Measurements from ENCODE around the gene B4GALT7. TPM values are rescaled to one million over a fixed set of nuclear protein-coding genes. Genes with fewer than 3 reads are reported as not detected.

The B4GALT7 gene
- total and polyA plus RNA-seq, 2 donors: 14.3 to 29.4 TPM

GRCh38 chr5:177576169-177576568, 23.8 kb upstream of the B4GALT7 start:
- no peaks in the 10 kb centered on the region for H3K36me3 ChIP-seq (ENCODE audit: insufficient read depth)
- WGBS: 82% methylated on average over 10 of the region's 10 CpGs
- no peak overlapping the region for H3K27ac ChIP-seq (ENCODE audit: low read depth)
- no peaks in the 10 kb centered on the region for H3K4me1 ChIP-seq (ENCODE audit: insufficient read depth)
- no peak for DNase-seq (ENCODE audit: extremely low spot score)
- H3K4me3 ChIP-seq (ENCODE audit: low read depth, low read length): no peak overlapping the region

- Histone ChIP-seq H3K27ac (ENCODE audit: low read depth) (no peak overlapping the region), H3K4me1 (ENCODE audit: insufficient read depth) (no peaks in the 10 kb centered on the region), H3K4me3 (ENCODE audit: low read depth, low read length) (no peak overlapping the region), H3K36me3 (ENCODE audit: insufficient read depth) (no peaks in the 10 kb centered on the region)
- DNase-seq (ENCODE audit: extremely low spot score): no peak
- 92% methylated on average over 8 of the region's 8 CpGs for WGBS
Observed at GRCh38 chr5:177578316-177578715, 21.6 kb upstream of the B4GALT7 start.

GRCh38 chr5:177588413-177588909, 11.5 kb upstream of the B4GALT7 start:
- DNase-seq (ENCODE audit: extremely low spot score): no peak
- Histone ChIP-seq H3K4me3 (ENCODE audit: low read depth, low read length) (no peak overlapping the region), H3K4me1 (ENCODE audit: insufficient read depth) (peaks cover 1% of the 10 kb centered on the region), H3K27ac (ENCODE audit: low read depth) (no peak overlapping the region), H3K36me3 (ENCODE audit: insufficient read depth) (no peaks in the 10 kb centered on the region)
- WGBS: 16% methylated on average over 13 of the region's 13 CpGs

DNA sequence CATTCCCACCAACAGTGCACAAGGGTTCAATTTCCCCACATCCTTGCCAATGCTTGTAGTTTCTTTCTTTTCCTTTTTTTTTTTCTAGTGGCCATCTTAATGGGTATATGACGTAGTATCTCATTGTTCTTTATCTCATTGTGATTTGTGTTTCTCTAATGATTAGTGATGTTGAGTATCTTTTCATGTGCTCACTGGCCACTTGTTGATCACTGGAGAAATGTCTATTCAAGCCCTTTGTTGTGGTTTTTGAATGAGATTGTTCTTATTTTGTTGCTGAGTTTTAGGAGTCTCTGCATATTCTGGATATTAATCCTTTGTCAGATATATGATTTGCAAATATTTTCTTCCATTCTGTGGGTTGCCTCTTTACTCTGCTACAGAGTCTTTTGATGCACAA, 9.5 kb upstream of the B4GALT7 start:
- Histone ChIP-seq H3K4me3 (ENCODE audit: low read depth, low read length) (no peak overlapping the region), H3K36me3 (ENCODE audit: insufficient read depth) (no peaks in the 10 kb centered on the region), H3K4me1 (ENCODE audit: insufficient read depth) (peaks cover 1% of the 10 kb centered on the region), H3K27ac (ENCODE audit: low read depth) (no peak overlapping the region)
- DNase-seq (ENCODE audit: extremely low spot score): no peak
- WGBS: 69% methylated on average over 1 of the region's 1 CpG

- Histone ChIP-seq H3K27ac (ENCODE audit: low read depth) (no peak overlapping the region), H3K4me3 (ENCODE audit: low read depth, low read length) (peak overlapping the region; percentile 94), H3K4me1 (ENCODE audit: insufficient read depth) (peaks cover 1% of the 10 kb centered on the region), H3K36me3 (ENCODE audit: insufficient read depth) (no peaks in the 10 kb centered on the region)
- DNase-seq (ENCODE audit: extremely low spot score): no peak
- 11% methylated on average over 8 of the region's 8 CpGs for WGBS
Observed at GRCh38 chr5:177591690-177592009, 8.3 kb upstream of the B4GALT7 start.

- peak; percentile 32 for DNase-seq (ENCODE audit: extremely low spot score)
- peak within 1 kb of the TSS; percentile 94 for H3K4me3 ChIP-seq (ENCODE audit: low read depth, low read length)
- peak within 1 kb of the TSS; percentile 60 for H3K27ac ChIP-seq (ENCODE audit: low read depth)
- no peaks in the 10 kb centered on the region for H3K36me3 ChIP-seq (ENCODE audit: insufficient read depth)
- WGBS: under 1% methylated on average over 71 of the region's 71 CpGs
- peaks cover 1% of the 10 kb centered on the region for H3K4me1 ChIP-seq (ENCODE audit: insufficient read depth)
Observed at GRCh38 chr5:177592010-177592834, 7.7 kb upstream of the B4GALT7 start, which contains the start of gene TMED9. Gene TMED9 (plus strand): TSS chr5:177592203. CDS start chr5:177592215, 12 bp downstream.

- 76% methylated on average over 13 of the region's 13 CpGs for WGBS
- DNase-seq (ENCODE audit: extremely low spot score): no peak
- Histone ChIP-seq H3K4me1 (ENCODE audit: insufficient read depth) (peaks cover 1% of the 10 kb centered on the region), H3K36me3 (ENCODE audit: insufficient read depth) (no peaks in the 10 kb centered on the region), H3K27ac (ENCODE audit: low read depth) (no peak overlapping the region), H3K4me3 (ENCODE audit: low read depth, low read length) (peak overlapping the region; percentile 94)
Observed at GRCh38 chr5:177592905-177593304, 7.0 kb upstream of the B4GALT7 start.

DNA sequence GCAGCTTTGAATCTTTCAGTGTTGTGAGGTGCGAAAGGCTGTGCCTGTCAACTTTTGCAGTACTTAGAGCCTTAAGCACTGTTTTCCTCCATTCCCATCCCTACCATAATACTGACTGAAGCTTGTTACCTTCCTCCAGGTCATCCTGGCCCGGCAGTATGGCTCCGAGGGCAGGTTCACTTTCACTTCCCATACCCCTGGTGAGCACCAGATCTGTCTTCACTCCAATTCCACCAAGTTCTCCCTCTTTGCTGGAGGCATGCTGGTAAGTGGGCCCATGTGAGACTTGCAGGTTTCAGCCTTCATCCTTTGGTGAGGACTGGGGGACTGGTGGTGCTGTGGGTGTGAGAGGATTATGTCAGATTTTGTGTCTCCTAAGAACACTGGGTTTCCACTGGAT, 6.4 kb upstream of the B4GALT7 start:
- DNase-seq (ENCODE audit: extremely low spot score): no peak
- Histone ChIP-seq H3K27ac (ENCODE audit: low read depth) (no peak overlapping the region), H3K4me3 (ENCODE audit: low read depth, low read length) (no peak overlapping the region), H3K36me3 (ENCODE audit: insufficient read depth) (no peaks in the 10 kb centered on the region), H3K4me1 (ENCODE audit: insufficient read depth) (peaks cover 1% of the 10 kb centered on the region)
- WGBS: 92% methylated on average over 3 of the region's 3 CpGs

- no peaks in the 10 kb centered on the region for H3K36me3 ChIP-seq (ENCODE audit: insufficient read depth)
- no peak overlapping the region for H3K27ac ChIP-seq (ENCODE audit: low read depth)
- H3K4me1 ChIP-seq (ENCODE audit: insufficient read depth): peaks cover 1% of the 10 kb centered on the region
- 94% methylated on average over 8 of the region's 8 CpGs for WGBS
- no peak overlapping the region for H3K4me3 ChIP-seq (ENCODE audit: low read depth, low read length)
- no peak for DNase-seq (ENCODE audit: extremely low spot score)
Observed at GRCh38 chr5:177594071-177594470, 5.9 kb upstream of the B4GALT7 start.

GRCh38 chr5:177595026-177595585, 4.8 kb upstream of the B4GALT7 start:
- no peak for DNase-seq (ENCODE audit: extremely low spot score)
- WGBS: 89% methylated on average over 8 of the region's 8 CpGs
- Histone ChIP-seq H3K4me1 (ENCODE audit: insufficient read depth) (peaks cover 1% of the 10 kb centered on the region), H3K36me3 (ENCODE audit: insufficient read depth) (no peaks in the 10 kb centered on the region), H3K27ac (ENCODE audit: low read depth) (no peak overlapping the region), H3K4me3 (ENCODE audit: low read depth, low read length) (no peak overlapping the region)

DNA sequence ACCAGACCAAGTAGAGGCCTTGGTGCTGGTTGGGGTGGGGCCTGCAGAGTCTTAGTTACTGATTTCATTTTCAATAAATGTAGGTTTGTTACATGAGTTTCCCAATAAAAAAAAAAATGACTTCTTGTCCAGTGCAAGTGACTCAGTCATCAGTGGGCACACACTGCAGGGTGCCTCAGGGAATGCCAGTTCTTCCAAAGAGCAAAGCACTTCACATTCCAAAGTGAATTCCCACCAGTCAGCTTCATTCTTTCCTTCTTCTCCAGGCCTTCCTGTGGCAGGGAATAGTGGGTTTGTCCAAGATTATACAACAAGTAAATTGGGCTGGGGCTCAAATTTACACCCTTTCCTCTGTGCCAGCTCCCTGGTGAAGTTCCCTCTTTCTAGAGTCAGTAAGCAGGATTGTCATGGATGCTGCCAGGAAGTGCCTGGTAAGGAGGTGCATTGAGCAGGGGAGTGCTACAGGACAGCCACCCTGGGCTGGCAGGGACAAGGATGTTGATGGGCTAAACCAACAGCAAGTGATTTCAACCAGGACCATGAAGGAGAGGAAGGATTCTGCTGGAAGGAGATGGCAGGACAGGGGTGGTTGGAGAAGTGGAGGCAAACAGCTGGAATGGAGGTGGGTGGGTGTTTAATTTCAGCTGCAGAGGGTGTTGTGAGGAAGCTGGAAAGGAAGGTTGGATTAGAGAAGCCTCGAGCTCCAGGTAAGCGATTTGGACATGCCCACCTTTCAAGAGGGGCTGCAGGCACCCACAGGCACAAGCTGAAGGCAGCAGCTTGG, 3.7 kb upstream of the B4GALT7 start:
- H3K27ac ChIP-seq (ENCODE audit: low read depth): no peak overlapping the region
- DNase-seq (ENCODE audit: extremely low spot score): no peak
- 95% methylated on average over 2 of the region's 2 CpGs for WGBS

DNA sequence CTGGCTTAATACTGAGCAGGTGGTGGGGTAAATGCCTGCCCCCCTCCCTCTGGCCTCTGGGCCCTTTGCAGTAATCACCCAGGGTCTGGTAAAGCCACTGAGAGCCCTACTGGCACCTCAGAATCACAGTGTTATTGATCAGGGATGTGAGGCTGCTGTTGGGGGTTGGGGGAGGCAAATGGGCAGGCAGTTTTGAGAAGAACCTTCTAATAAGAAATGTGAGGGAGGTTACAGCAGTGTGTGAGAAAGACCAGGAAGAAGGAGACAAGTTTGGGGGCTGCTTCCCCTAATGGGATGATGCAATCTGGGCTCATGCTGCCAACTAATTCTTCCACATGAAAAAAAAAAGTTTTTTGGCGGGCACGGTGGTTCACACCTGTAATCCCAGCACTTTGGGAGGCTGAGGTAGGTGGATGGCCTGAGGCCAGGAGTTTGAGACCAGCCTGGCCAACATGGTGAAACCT, 3.1 kb upstream of the B4GALT7 start:
- DNase-seq (ENCODE audit: extremely low spot score): no peak
- Histone ChIP-seq H3K27ac (ENCODE audit: low read depth) (no peak overlapping the region), H3K4me3 (ENCODE audit: low read depth, low read length) (no peak overlapping the region), H3K4me1 (ENCODE audit: insufficient read depth) (no peaks in the 10 kb centered on the region), H3K36me3 (ENCODE audit: insufficient read depth) (no peaks in the 10 kb centered on the region)
- WGBS: 92% methylated on average over 2 of the region's 2 CpGs

More for the DNA sequence above, 3.7 kb upstream of the B4GALT7 start:
- H3K36me3 ChIP-seq (ENCODE audit: insufficient read depth): no peaks in the 10 kb centered on the region
- H3K4me1 ChIP-seq (ENCODE audit: insufficient read depth): peaks cover 1% of the 10 kb centered on the region
- H3K4me3 ChIP-seq (ENCODE audit: low read depth, low read length): no peak overlapping the region

GRCh38 chr5:177598477-177598876, 1.5 kb upstream of the B4GALT7 start:
- no peak overlapping the region for H3K4me3 ChIP-seq (ENCODE audit: low read depth, low read length)
- H3K36me3 ChIP-seq (ENCODE audit: insufficient read depth): no peaks in the 10 kb centered on the region
- DNase-seq (ENCODE audit: extremely low spot score): no peak
- no peak overlapping the region for H3K27ac ChIP-seq (ENCODE audit: low read depth)
- WGBS: 48% methylated on average over 5 of the region's 5 CpGs
- no peaks in the 10 kb centered on the region for H3K4me1 ChIP-seq (ENCODE audit: insufficient read depth)

Data from urinary bladder (tissue), 4 donors.